GM12872 (cell line): ENCODE data around the gene LCE3B.
A peak's percentile ranks its signal among the peaks of the same experiment; 100 is the strongest.

Experiments used
- CTCF ChIP-seq: IDR thresholded peaks from 3 replicates; pipeline ENCODE4 v1.5.1; 2011; ENCODE audit warnings: low read depth, mild to moderate bottlenecking, low read length, moderate library complexity; ENCODE audit not compliant: insufficient read depth

The LCE3B gene

GRCh38 chr1:152640351-152640750 lies 26.7 kb downstream of the LCE3B start:
- TF ChIP-seq CTCF = no peak

- no peak for TF ChIP-seq CTCF
Measured at GRCh38 chr1:152643945-152644344, 30.3 kb downstream of the LCE3B start.

GRCh38 chr1:152645146-152645545 lies 31.5 kb downstream of the LCE3B start:
- TF ChIP-seq CTCF = no peak

- no peak for TF ChIP-seq CTCF
Measured at GRCh38 chr1:152646656-152647055, 33.0 kb downstream of the LCE3B start.

- TF ChIP-seq CTCF = peak; percentile 83
Measured at GRCh38 chr1:152654110-152654509, 40.5 kb downstream of the LCE3B start.

- no peak for TF ChIP-seq CTCF
Measured at GRCh38 chr1:152656459-152656858, 42.8 kb downstream of the LCE3B start.

GRCh38 chr1:152657677-152658076 lies 44.1 kb downstream of the LCE3B start:
- no peak for TF ChIP-seq CTCF

GRCh38 chr1:152658649-152659048 lies 45.0 kb downstream of the LCE3B start:
- TF ChIP-seq CTCF = no peak
